IMR-90 (cell line): Measurements from ENCODE around the gene R3HDM4. TPM values are rescaled to one million over a fixed set of nuclear protein-coding genes. Genes with fewer than 3 reads are reported as not detected.
A peak's percentile ranks its signal among the peaks of the same experiment; 100 is the strongest.
"Not testable (repeated sequence)": the region's sequence is repeated elsewhere in the genome, so short reads cannot be mapped to it uniquely, and the experiment has no call there.

Source experiments
- ATAC-seq: fragments of 200-7000 bp; cut with Tn5 transposase; 2 replicates; pipeline ENCODE4 v1.9.1; 2020; ENCODE audit warnings: low read depth, mild to moderate bottlenecking, moderate library complexity
- BruUV-seq: library from RNA; stranded (reverse); fragments of 400-500 nt; replicated peaks from 2 replicates; lab custom pipeline; 2021; lab: Mats Ljungman, UMichigan
- CTCF ChIA-PET: fragments of 300-600 bp; formaldehyde crosslinking; extraction: SDS; loops from one replicate; lab custom pipeline; 2021; ENCODE audit warnings: antibody characterized with exemption; lab: Yijun Ruan, JAX
- POLR2A ChIA-PET: fragments of 300-600 bp; sonication (Branson Sonifier 250); formaldehyde crosslinking; loops from one replicate; lab custom pipeline; 2022; ENCODE audit warnings: antibody characterized with exemption; ENCODE audit not compliant: unreplicated experiment; lab: Charles Lee
- DNase-seq: peaks from one replicate; pipeline ENCODE4 v3.0.0; 2013
- H2AFZ ChIP-seq: replicated peaks from 2 replicates; pipeline ENCODE3; 2013; ENCODE audit warnings: low read length, mild to moderate bottlenecking; ENCODE audit not compliant: poor library complexity
- H2AK5ac ChIP-seq: 2 replicates; pipeline ENCODE4 v1.6.1; 2013; ENCODE audit warnings: low read depth, low read length, inconsistent platforms
- H2AK9ac ChIP-seq: replicated peaks from 2 replicates; pipeline ENCODE3; 2013; ENCODE audit warnings: mild to moderate bottlenecking, low read depth, low read length, moderate library complexity; ENCODE audit not compliant: poor library complexity
- H2BK120ac ChIP-seq: 2 replicates; pipeline ENCODE4 v1.6.1; 2013; ENCODE audit warnings: low read depth, low read length, inconsistent platforms
- H2BK15ac ChIP-seq: 3 replicates; pipeline ENCODE4 v1.6.1; 2013; ENCODE audit warnings: low read depth, low read length, inconsistent platforms
- H2BK20ac ChIP-seq: 2 replicates; pipeline ENCODE4 v1.6.1; 2013; ENCODE audit warnings: low read depth, mild to moderate bottlenecking, inconsistent platforms, low read length, moderate library complexity
- H2BK5ac ChIP-seq: 2 replicates; pipeline ENCODE4 v1.6.1; 2013; ENCODE audit warnings: mild to moderate bottlenecking, low read depth, low read length, inconsistent platforms; ENCODE audit not compliant: poor library complexity, severe bottlenecking
- H3K14ac ChIP-seq: replicated peaks from 2 replicates; pipeline ENCODE4 v1.6.1; 2013; ENCODE audit warnings: low read depth, low read length, inconsistent platforms
- H3K18ac ChIP-seq: 2 replicates; pipeline ENCODE4 v1.6.1; 2013; ENCODE audit warnings: low read depth, low read length, control low read depth
- H3K23ac ChIP-seq: 2 replicates; pipeline ENCODE4 v1.6.1; 2013; ENCODE audit warnings: low read depth, low read length, inconsistent platforms
- H3K27ac ChIP-seq: 2 replicates; pipeline ENCODE4 v1.5.1; 2013; ENCODE audit warnings: mild to moderate bottlenecking, control low read depth, low read length; ENCODE audit not compliant: insufficient read depth
- H3K27me3 ChIP-seq: 2 replicates; pipeline ENCODE4 v1.6.1; 2013; ENCODE audit warnings: low read length; ENCODE audit not compliant: control insufficient read depth, insufficient read depth
- H3K36me3 ChIP-seq: 2 replicates; pipeline ENCODE4 v1.6.1; 2013; ENCODE audit warnings: low read length, mixed read lengths; ENCODE audit not compliant: control insufficient read depth, insufficient read depth
- H3K4ac ChIP-seq: 2 replicates; pipeline ENCODE4 v1.6.1; 2013; ENCODE audit warnings: low read depth, low read length, inconsistent platforms
- H3K4me1 ChIP-seq: 2 replicates; pipeline ENCODE4 v1.6.1; 2013; ENCODE audit warnings: low read length, mixed read lengths; ENCODE audit not compliant: control insufficient read depth, insufficient read depth
- H3K4me2 ChIP-seq: 2 replicates; pipeline ENCODE4 v1.6.1; 2013; ENCODE audit warnings: low read depth, mild to moderate bottlenecking, control low read depth, low read length, moderate library complexity
- H3K4me3 ChIP-seq: 2 replicates; pipeline ENCODE4 v1.5.1; 2013; ENCODE audit warnings: low read depth, mild to moderate bottlenecking, control low read depth, low read length, moderate library complexity; ENCODE audit not compliant: insufficient read depth
- H3K56ac ChIP-seq: 2 replicates; pipeline ENCODE4 v1.6.1; 2013; ENCODE audit warnings: low read length, inconsistent platforms; ENCODE audit not compliant: insufficient read depth; ENCODE audit errors: extremely low read depth
- H3K79me1 ChIP-seq, 2 experiments: 2 replicates each; pipeline ENCODE4 v1.6.1; 2013; ENCODE audit warnings: low read length in 2 of 2, inconsistent platforms in 1 of 2, low read depth in 1 of 2
- H3K9ac ChIP-seq: 2 replicates; pipeline ENCODE4 v1.6.1; 2013; ENCODE audit warnings: low read depth, low read length, control low read depth
- H3K9me1 ChIP-seq: 2 replicates; pipeline ENCODE4 v1.6.1; 2013; ENCODE audit warnings: low read length, inconsistent platforms; ENCODE audit not compliant: insufficient read depth
- H3K9me3 ChIP-seq: 2 replicates; pipeline ENCODE4 v1.6.1; 2013; ENCODE audit warnings: low read length; ENCODE audit not compliant: control insufficient read depth, insufficient read depth
- H4K20me1 ChIP-seq: 2 replicates; pipeline ENCODE4 v1.6.1; 2013; ENCODE audit warnings: low read length, inconsistent platforms; ENCODE audit not compliant: insufficient read depth
- H4K5ac ChIP-seq: 2 replicates; pipeline ENCODE4 v1.6.1; 2013; ENCODE audit warnings: mild to moderate bottlenecking, low read depth, low read length, control low read depth
- H4K8ac ChIP-seq, 2 experiments: 2 replicates each; pipeline ENCODE4 v1.6.1; 2013; ENCODE audit warnings: low read depth in 2 of 2, low read length in 2 of 2, control low read depth in 1 of 2, inconsistent platforms in 1 of 2
- H4K91ac ChIP-seq: 2 replicates; pipeline ENCODE4 v1.6.1; 2013; ENCODE audit warnings: low read depth, low read length, inconsistent platforms; ENCODE audit not compliant: insufficient read depth
- FOS ChIP-seq: fragments of 150-350 bp; IDR thresholded peaks from 2 replicates; pipeline ENCODE4 v1.6.1; 2016; ENCODE audit warnings: low read depth, low read length
- WGBS, 2 experiments: methylation state at CpG; one replicate each; pipeline versions ENCODE4 v1.1.5 to v1.1.7; 2013; ENCODE audit warnings: missing lambda C conversion rate in 2 of 2; ENCODE audit not compliant: insufficient read length in 1 of 2; ENCODE audit errors: extremely low coverage in 2 of 2; 5-methylcytosine and 5-hydroxymethylcytosine counted together
- dilution Hi-C: fragments of 300-500 bp; cut with HindIII; formaldehyde crosslinking; loops from one replicate; pipeline ENCODE4 v1.14.3; 2018; ENCODE audit warnings: low sequenced_read_pairs; ENCODE audit not compliant: unreplicated experiment
- in situ Hi-C: fragments of 300-500 bp; cut with MboI; formaldehyde crosslinking; loops from 3 replicates; pipeline ENCODE4 v1.14.3; 2019; ENCODE audit warnings: low sequenced_read_pairs, inconsistent platforms, mixed read lengths
- intact Hi-C: fragments of 100-400 bp; cut with micrococcal nuclease; formaldehyde crosslinking; loops from 2 replicates; pipeline ENCODE4 v1.10.0; 2022
- polyA plus RNA-seq, 3 experiments: library from polyadenylated mRNA; depleted of rRNA; stranded (reverse); fragments of >200 nt; gene quantifications; 2 replicates each; pipeline ENCODE4 v1.2.3, GENCODE V29; 2012; ENCODE audit warnings: low replicate concordance in 1 of 3
- total RNA-seq: library from RNA; depleted of rRNA; stranded (reverse); fragments of >200 nt; gene quantifications from 2 replicates; pipeline ENCODE4 v1.2.3, GENCODE V29; 2012

R3HDM4 gene
- total and polyA plus RNA-seq, 2 of the 4 experiments (the other 2 are of a cell fraction), result 9.0 to 51.5 TPM

- TF ChIP-seq FOS, result no peak
These were observed 20.7 kb downstream of the R3HDM4 start (continued) for GRCh38 chr19:892243-892893.

- H2BK15ac ChIP-seq, ATAC-seq, BruUV-seq, in situ Hi-C loops, H2BK120ac ChIP-seq, CTCF ChIA-PET, H3K27me3 ChIP-seq, DNase-seq, H2AK5ac ChIP-seq, H2BK5ac ChIP-seq, H4K20me1 ChIP-seq, H2AFZ ChIP-seq, H3K14ac ChIP-seq, H3K23ac ChIP-seq, intact Hi-C loops, H4K91ac ChIP-seq, H2BK20ac ChIP-seq, H3K9me3 ChIP-seq, POLR2A ChIA-PET, H3K18ac ChIP-seq, H4K5ac ChIP-seq, H3K4me1 ChIP-seq, dilution Hi-C loops, H3K9me1 ChIP-seq: not testable (repeated sequence)
- Histone ChIP-seq H3K27ac (peak overlapping the region; percentile 95; the same call in 1 of the 2 replicates), H2AK9ac (peak overlapping the region; percentile 86), H3K4ac (peak overlapping the region; percentile 84; the same call in 1 of the 2 replicates), H3K36me3 (peaks cover 29% of the 10 kb centered on the region), H3K79me1 (peaks cover 9 to 35% of the 10 kb centered on the region in 2 experiments), H3K56ac (0 out of 2 replicates have a peak overlapping the region, but pooled peaks have one; percentile 60), H3K9ac (peak overlapping the region; percentile 92), H3K4me2 (peak overlapping the region; percentile 99), H4K8ac (0 out of 4 replicates have a peak overlapping the region, but pooled peaks of 1 of the 2 experiments have one; percentile 24), H3K4me3 (peak overlapping the region; percentile 97)
- 59% methylated on average over 21 of the region's 50 CpGs; no CpG with 5 or more reads in 1 of the 2 experiments for WGBS, 2 experiments
These were observed 21.4 kb downstream of the R3HDM4 start for GRCh38 chr19:891421-892200.
